ENCODE results near the gene ZNF112.
"Not testable (repeated sequence)": the region's sequence is repeated elsewhere in the genome, so short reads cannot be mapped to it uniquely, and the experiment has no call there.

ZNF112 gene

GRCh38 chr19:44356383-44357111, at the start of gene ZNF112:
TSS of gene ZNF112 (minus strand) at chr19:44356680. CDS start at chr19:44340539, 16,141 bp downstream.
- TF ChIP-seq GATA1 (IDR thresholded peaks at IDR 0.05; ENCODE audit: low read depth, low read length) (no peak), POLR2A (IDR thresholded peaks at IDR 0.05; ENCODE audit: low read length) (no peak)
- DNase-seq, result peak; percentile 58 to 74

DNA sequence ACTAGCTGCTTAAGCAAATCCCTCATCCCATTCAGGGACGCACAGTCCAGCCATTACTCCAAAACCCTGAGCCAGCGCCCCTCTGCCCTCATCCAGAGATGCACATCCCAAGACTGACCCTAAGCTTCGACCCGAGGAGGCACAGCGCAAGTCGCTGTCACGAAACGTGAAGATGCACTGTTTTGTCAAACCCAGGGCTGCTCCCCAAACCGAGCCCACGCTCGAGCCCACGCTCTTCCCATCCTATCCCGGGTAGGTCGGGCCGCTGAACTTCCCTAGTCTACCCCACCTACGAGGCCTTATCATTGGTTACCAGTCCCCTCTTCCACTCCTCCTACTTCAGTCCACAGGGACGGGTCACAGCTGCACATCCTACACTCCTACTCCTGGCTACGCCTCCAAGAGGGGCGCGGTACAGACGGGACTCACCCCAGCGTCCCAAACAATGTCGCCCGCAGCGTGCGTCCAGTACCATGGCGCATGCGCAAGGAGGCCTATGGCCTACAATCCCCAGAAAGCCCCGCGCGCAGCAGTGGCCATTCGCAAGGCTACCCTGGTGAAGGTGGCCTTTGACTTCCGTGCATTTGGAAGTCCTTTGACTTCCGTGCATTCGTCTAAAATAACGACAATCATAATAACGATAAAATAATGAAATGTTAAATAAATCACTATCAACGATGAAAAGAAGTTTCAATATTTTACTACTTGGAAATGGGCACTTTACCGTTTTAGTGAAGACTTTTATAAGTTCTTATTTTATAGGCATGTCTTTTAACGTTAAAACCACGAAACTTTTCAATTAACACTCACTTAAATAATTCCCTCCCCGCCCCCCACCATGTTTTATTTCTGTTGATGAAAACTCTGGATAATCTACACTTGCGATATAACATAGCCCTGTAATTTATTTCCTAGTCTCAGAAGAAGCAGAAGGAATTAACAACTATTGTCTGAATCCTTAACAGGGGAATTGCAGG, 44.9 kb upstream of the ZNF112 start, which contains the start of gene ZNF285:
ZNF285 (minus strand) TSS at position 470 of the 977 bp plus-strand sequence. CDS start 4,395 bp downstream, outside the sequence.
- DNase-seq, result no peak
- TF ChIP-seq GATA1 (IDR thresholded peaks at IDR 0.05; ENCODE audit: low read depth, low read length), result no peak
- TF ChIP-seq POLR2A (IDR thresholded peaks at IDR 0.05; ENCODE audit: low read length), result peak; percentile 19

DNA sequence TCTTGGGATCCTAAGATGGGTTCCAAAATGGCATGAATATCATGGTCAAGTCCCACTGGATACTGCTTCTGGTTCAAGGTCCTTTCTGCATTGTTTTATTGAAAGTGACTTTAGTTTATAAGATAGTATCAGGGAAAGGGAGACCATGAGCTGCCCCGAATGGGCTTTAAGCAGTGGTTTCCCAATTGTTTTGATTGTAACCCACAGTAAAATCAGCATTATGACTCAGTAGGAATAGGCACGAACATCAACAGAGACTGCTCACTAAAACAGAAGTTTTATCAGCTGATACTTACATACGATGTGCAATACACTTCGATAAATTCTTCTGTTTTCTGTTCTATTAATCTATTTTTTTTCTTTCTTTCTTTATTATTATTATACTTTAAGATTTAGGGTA, 32.8 kb upstream of the ZNF112 start:
- not testable (repeated sequence) for DNase-seq

GRCh38 chr19:44374789-44375188, 18.3 kb upstream of the ZNF112 start:
- no peak for DNase-seq
- TF ChIP-seq GATA1 (IDR thresholded peaks at IDR 0.05; ENCODE audit: low read depth, low read length) (no peak), POLR2A (IDR thresholded peaks at IDR 0.05; ENCODE audit: low read length) (no peak)

- DNase-seq, result no peak
- no peak for TF ChIP-seq GATA1 (IDR thresholded peaks at IDR 0.05; ENCODE audit: low read depth, low read length)
- no peak for TF ChIP-seq POLR2A (IDR thresholded peaks at IDR 0.05; ENCODE audit: low read length)
These were observed 15.5 kb upstream of the ZNF112 start for GRCh38 chr19:44371815-44372480.

GRCh38 chr19:44367024-44367423, 10.5 kb upstream of the ZNF112 start:
- TF ChIP-seq POLR2A (IDR thresholded peaks at IDR 0.05; ENCODE audit: low read length) (no peak), GATA1 (IDR thresholded peaks at IDR 0.05; ENCODE audit: low read depth, low read length) (no peak)
- DNase-seq, result no peak

GRCh38 chr19:44346556-44346955, 9.9 kb downstream of the ZNF112 start:
- TF ChIP-seq GATA1 (IDR thresholded peaks at IDR 0.05; ENCODE audit: low read depth, low read length), result no peak
- TF ChIP-seq POLR2A (IDR thresholded peaks at IDR 0.05; ENCODE audit: low read length), result no peak
- no peak for DNase-seq

DNA sequence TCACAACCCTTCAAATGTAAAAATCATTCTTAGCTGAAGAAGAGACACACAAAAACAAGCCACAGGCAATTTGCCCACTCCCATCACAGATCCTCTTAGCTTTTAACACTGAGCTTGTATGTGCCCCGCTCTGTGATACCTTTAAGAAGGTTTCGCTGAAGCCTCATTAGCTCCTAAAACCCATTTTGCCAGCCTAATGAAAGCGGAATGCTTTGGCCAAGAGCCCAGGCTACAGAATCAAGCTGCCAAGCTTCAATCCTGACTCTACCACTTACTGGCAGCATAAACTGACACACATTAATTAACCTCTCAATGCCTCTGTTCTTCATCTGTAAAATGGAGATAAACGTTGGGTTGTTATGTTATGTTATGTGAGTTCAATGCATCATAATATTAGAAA, 10.5 kb downstream of the ZNF112 start:
- TF ChIP-seq POLR2A (IDR thresholded peaks at IDR 0.05; ENCODE audit: low read length) (no peak), GATA1 (IDR thresholded peaks at IDR 0.05; ENCODE audit: low read depth, low read length) (no peak)
- no peak for DNase-seq

- TF ChIP-seq POLR2A (IDR thresholded peaks at IDR 0.05; ENCODE audit: low read length), result no peak
- TF ChIP-seq GATA1 (IDR thresholded peaks at IDR 0.05; ENCODE audit: low read depth, low read length), result no peak
These were observed 12.2 kb downstream of the ZNF112 start for GRCh38 chr19:44344255-44344654.

DNA sequence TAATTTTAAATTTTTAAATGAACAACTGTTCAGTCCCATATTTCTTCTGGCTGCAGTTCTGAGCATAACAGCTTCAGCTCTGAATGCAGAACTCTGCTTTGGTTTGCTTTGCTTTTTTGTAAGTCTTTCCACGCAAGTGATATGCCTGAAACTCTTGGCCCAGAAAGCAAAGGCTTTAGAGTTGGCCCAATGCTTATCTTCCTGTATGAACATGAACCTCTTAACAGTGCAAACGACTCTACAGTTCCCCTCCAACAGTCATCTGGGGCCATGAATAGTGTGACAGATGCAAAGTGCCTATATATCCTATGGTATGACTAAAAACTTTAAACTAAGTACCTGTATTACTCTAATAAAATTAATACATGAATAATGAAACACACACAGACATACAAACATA, 14.7 kb downstream of the ZNF112 start:
- no peak for DNase-seq
- TF ChIP-seq POLR2A (IDR thresholded peaks at IDR 0.05; ENCODE audit: low read length), result no peak
- no peak for TF ChIP-seq GATA1 (IDR thresholded peaks at IDR 0.05; ENCODE audit: low read depth, low read length)

More at GRCh38 chr19:44344255-44344654, 12.2 kb downstream of the ZNF112 start:
- no peak for DNase-seq

DNA sequence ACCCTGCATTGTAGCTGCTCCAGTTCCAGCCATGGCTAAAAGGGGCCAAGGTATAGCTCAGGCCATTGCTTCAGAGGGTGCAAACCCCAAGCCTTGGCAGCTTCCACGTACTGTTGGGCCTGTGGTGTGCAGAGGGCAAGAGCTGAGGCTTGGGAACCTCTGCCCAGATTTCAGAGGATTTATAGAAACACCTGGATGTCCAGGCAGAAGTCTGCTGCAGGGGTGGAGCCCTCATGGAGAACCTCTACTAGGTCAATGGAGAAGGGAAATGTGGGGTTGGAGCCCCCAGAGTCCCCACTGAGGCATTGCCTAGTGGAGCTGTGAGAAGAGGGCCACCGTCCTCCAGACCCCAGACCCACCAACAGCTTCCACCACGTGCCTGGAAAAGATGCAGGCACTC, 21.8 kb downstream of the ZNF112 start:
- not testable (repeated sequence) for DNase-seq

GRCh38 chr19:44332145-44332544, 24.3 kb downstream of the ZNF112 start:
- no peak for DNase-seq

GRCh38 chr19:44315883-44316282, 40.6 kb downstream of the ZNF112 start:
- no peak for DNase-seq
- no peak for TF ChIP-seq GATA1 (IDR thresholded peaks at IDR 0.05; ENCODE audit: low read depth, low read length)
- TF ChIP-seq POLR2A (IDR thresholded peaks at IDR 0.05; ENCODE audit: low read length), result no peak

More at GRCh38 chr19:44332145-44332544, 24.3 kb downstream of the ZNF112 start:
- no peak for TF ChIP-seq POLR2A (IDR thresholded peaks at IDR 0.05; ENCODE audit: low read length)
- no peak for TF ChIP-seq GATA1 (IDR thresholded peaks at IDR 0.05; ENCODE audit: low read depth, low read length)

- no peak for DNase-seq
- TF ChIP-seq GATA1 (IDR thresholded peaks at IDR 0.05; ENCODE audit: low read depth, low read length) (no peak), POLR2A (IDR thresholded peaks at IDR 0.05; ENCODE audit: low read length) (no peak)
These were observed 43.2 kb downstream of the ZNF112 start for GRCh38 chr19:44313231-44313630.
